MG63 (cell line): ENCODE results near the gene RTN4RL1. TPM values are rescaled to one million over a fixed set of nuclear protein-coding genes. Genes with fewer than 3 reads are reported as not detected.
A peak's percentile ranks its signal among the peaks of the same experiment; 100 is the strongest.

Source experiments
- DNase-seq: peaks from one replicate; pipeline ENCODE4 v3.0.0-alpha.2; 2020
- H3K27me3 ChIP-seq: fragments of 250-450 bp; sonication (Bioruptor Pico); 2 replicates; pipeline ENCODE4 v1.5.1; 2020; ENCODE audit warnings: mild to moderate bottlenecking, moderate library complexity
- H3K36me3 ChIP-seq: fragments of 250-450 bp; sonication (Bioruptor Pico); 2 replicates; pipeline ENCODE4 v1.5.1; 2020; ENCODE audit warnings: mild to moderate bottlenecking, moderate library complexity
- H3K4me3 ChIP-seq: fragments of 250-450 bp; sonication (Bioruptor Pico); 2 replicates; pipeline ENCODE4 v1.5.1; 2020; ENCODE audit warnings: mild to moderate bottlenecking, moderate library complexity
- H3K9me3 ChIP-seq: fragments of 250-450 bp; sonication (Bioruptor Pico); 2 replicates; pipeline ENCODE4 v1.5.1; 2020; ENCODE audit warnings: mild to moderate bottlenecking, moderate library complexity
- total RNA-seq: library from RNA; depleted of rRNA; stranded (reverse); fragments of >200 nt; shearing (Covaris generic); gene quantifications from 2 replicates; pipeline ENCODE4 v1.2.3, GENCODE V29; 2014; ENCODE audit warnings: low replicate concordance; rRNA removed

Gene RTN4RL1, protein sequence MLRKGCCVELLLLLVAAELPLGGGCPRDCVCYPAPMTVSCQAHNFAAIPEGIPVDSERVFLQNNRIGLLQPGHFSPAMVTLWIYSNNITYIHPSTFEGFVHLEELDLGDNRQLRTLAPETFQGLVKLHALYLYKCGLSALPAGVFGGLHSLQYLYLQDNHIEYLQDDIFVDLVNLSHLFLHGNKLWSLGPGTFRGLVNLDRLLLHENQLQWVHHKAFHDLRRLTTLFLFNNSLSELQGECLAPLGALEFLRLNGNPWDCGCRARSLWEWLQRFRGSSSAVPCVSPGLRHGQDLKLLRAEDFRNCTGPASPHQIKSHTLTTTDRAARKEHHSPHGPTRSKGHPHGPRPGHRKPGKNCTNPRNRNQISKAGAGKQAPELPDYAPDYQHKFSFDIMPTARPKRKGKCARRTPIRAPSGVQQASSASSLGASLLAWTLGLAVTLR
- total RNA-seq: 4.9 and 8.9 TPM in 2 replicates

DNA sequence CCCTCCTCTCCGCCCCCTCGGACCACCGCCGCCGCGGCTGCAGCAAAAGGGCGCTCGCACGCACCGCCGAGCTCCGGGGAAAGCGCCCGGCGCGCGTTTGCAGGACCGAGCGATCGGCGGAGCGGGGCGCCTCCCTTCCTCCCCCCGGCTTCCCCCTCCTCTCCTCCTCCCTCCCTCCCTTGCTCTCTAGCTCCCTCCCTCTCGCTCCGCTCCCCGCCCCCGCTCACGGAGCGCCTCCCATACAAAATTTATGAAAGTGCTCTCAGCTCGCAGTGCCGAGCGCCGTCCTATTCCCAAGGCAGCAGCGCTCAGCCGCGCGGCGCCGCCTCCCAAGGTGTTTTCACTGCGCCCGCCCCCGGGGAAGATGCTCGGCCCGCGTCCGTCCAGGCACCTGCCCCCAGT lies at the start of gene RTN4RL1:
Gene RTN4RL1, minus strand, starts transcription at position 115 of the 402 bp plus-strand sequence. CDS start 469 bp downstream, outside the sequence.
- peak; percentile 68 for DNase-seq
- no peaks in the 10 kb centered on the region for H3K9me3 ChIP-seq
- peak within 1 kb of the TSS; percentile 44 for H3K4me3 ChIP-seq
- H3K36me3 ChIP-seq: no peaks in the 10 kb centered on the region; the same call in 1 of the 2 replicates
- no peaks in the 10 kb centered on the region for H3K27me3 ChIP-seq

DNA sequence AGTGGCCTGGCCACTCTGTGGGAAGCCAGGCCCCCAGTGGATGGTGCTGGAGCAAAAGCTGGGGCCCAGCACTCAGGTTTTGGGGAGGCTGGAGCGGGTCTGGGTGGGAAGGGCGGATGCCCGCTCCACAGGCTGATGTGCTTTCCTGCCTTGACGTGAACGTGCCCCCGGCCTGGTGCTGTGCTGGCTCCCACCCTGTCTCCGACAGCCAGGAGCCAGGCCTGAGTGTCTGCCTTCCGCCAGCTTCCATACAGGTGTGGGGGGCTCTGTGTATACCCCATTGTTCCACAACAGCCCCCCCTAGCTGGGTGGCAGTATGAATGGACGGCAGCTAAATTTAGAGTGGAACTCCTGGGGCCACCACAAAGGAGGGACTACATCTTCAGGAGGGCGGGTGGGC lies 49.8 kb upstream of the RTN4RL1 start:
- Histone ChIP-seq H3K4me3 (no peak overlapping the region), H3K9me3 (no peaks in the 10 kb centered on the region), H3K36me3 (no peaks in the 10 kb centered on the region; the same call in 1 of the 2 replicates), H3K27me3 (no peaks in the 10 kb centered on the region)
- DNase-seq: no peak

DNA sequence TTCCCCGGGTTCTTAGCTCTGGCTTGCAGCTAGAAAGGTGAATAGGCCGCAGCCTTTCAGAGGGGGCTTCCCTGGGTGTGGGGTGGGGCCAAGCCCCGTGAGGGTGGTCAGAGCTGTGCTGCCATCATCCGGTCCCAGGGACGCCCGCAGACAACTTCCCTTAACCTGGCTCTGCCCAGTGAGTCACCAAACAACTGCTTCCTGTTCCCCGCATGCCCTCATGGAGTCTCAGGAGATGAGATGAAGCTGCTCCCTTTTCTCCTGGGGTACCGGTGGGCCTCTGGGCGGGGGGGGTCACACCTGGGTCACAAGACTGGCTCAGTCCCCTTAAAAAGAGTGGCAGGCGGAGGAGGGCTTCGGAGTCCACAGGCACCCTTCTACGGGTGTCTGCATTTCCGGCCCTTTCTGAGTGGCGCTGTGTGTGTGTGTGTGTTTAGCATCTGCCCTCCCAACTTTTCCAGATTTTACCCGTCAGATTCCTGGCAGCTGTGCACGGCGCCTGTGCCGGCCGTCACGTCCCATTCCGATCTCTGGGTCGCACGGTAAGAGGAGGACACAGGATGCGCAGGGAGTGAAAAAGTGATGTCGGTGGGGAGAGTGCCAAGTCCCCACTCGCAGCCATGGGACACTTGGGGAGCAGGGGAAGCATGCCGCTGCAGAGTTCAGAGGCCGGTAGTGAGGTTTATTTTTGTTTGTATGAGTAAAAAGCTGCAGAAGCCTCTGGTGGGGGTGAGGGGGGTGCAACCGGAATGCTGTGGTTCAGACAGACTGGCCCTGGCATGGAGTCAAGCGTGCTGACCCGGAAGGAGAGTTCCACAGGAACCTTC lies 46.5 kb upstream of the RTN4RL1 start:
- Histone ChIP-seq H3K27me3 (no peaks in the 10 kb centered on the region), H3K36me3 (no peaks in the 10 kb centered on the region), H3K9me3 (no peaks in the 10 kb centered on the region), H3K4me3 (no peak overlapping the region)
- DNase-seq: no peak

DNA sequence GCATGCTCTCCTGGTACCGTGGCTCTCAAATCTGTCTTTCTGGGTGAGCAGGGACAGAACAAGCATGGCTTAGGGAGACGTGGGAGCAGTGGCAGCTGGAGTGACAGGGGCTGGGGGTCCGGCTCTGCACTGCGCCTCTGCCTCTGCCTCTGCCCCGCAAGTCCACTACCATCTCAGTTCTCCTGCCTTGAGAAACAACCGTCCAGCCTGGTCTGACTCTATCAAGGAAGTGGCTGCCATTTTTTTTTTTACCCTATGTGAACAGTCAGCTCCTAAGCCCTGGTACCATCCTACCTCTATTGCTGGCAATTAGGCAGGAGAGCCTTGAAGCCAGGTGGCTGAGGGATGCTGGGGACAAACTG lies 45.9 kb upstream of the RTN4RL1 start:
- H3K4me3 ChIP-seq: no peak overlapping the region
- no peaks in the 10 kb centered on the region for H3K36me3 ChIP-seq
- H3K27me3 ChIP-seq: no peaks in the 10 kb centered on the region
- H3K9me3 ChIP-seq: no peaks in the 10 kb centered on the region
- DNase-seq: no peak

DNA sequence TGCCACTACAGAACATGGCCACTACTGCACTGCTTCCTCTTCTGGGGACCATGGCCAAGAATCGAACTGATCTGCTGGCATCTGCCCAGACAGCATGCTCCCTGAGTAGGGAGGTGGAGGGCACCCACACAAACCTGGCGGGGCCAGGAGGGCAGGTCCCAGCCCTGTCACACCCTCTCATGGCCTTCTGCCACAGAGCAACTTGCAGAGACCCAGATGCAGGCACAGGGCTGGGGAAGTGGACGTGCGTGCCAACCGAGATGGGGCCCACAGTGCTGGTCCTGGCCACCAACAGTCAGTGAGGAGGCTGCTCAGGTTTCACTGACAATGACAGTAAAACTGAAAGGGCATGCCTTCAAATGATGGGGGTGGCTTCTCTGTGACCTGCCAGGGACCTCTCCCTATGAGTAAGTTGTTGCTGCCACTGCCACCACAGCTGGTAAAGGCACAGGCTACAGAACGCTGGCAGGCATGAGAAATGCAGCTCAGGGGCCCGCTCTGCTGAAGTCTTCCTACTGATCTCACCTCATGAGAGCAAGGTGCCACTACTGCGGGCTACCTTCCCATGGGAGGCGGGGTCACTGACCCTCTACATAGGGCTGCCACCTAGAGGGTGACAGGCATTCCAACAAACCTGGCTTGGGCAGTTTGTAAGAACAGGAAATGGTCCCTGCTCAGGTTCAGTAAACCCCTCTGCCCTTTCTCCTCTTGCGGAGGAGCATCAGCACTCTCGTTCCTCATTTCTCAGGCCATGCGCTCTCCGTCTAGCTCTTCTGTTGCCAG lies 45.3 kb upstream of the RTN4RL1 start:
- no peaks in the 10 kb centered on the region for H3K9me3 ChIP-seq
- H3K4me3 ChIP-seq: no peak overlapping the region
- no peak for DNase-seq
- H3K36me3 ChIP-seq: no peaks in the 10 kb centered on the region
- no peaks in the 10 kb centered on the region for H3K27me3 ChIP-seq

DNA sequence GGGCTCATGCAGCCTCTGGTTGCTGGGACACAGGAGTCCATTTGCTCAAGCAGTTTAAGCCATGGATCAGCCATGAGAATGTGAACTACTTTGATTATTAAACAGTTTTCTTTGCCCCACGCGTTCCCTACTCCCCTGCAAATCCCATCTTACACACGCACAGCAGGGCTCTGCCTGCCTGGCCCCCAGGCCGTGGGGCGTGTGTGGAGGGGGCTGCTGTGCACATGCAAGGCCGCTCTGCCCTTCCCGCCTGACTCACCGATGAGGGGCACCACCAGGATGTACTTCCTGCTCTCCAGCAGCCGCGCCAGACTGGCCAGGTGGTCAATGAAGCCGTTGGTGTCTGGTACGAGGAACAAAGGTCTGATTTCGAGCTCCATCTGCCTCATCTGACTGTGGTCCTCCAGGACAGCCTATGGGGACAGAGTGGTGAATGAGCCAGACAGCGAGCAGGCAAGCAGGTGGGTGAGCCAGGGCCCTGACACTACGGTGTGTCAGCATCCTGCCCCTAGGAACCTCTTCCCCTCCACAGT lies 43.5 kb upstream of the RTN4RL1 start:
- Histone ChIP-seq H3K27me3 (no peaks in the 10 kb centered on the region), H3K36me3 (peaks cover 2% of the 10 kb centered on the region; the same call in 1 of the 2 replicates), H3K4me3 (no peak overlapping the region), H3K9me3 (no peaks in the 10 kb centered on the region)
- DNase-seq: peak; percentile 33

DNA sequence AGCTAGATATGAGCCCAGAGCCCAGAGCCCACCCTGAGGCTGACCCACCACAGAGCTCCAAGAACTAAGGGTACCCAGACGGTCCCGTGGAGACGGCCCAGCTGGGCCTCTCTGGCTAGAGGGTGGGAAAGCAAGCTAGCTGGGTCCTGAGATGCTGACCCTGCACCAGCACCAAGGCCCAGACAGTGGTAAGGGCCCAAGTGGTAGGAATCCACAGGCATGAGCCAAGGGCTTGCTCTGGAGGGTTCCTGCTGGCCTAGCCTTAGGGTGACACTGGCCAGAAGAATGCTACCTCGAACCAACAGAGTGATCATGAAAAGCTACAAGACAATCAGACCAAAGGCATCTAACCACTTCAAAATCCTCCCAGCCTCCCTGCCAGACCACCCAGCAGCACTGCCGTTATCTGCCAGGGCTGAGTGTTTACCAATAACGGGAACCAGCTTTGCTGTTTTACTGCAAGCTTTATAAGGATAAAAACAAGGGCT lies 42.9 kb upstream of the RTN4RL1 start:
- H3K9me3 ChIP-seq: no peaks in the 10 kb centered on the region
- H3K4me3 ChIP-seq: no peak overlapping the region
- peaks cover 2% of the 10 kb centered on the region; the same call in 1 of the 2 replicates for H3K36me3 ChIP-seq
- H3K27me3 ChIP-seq: no peaks in the 10 kb centered on the region
- DNase-seq: no peak

DNA sequence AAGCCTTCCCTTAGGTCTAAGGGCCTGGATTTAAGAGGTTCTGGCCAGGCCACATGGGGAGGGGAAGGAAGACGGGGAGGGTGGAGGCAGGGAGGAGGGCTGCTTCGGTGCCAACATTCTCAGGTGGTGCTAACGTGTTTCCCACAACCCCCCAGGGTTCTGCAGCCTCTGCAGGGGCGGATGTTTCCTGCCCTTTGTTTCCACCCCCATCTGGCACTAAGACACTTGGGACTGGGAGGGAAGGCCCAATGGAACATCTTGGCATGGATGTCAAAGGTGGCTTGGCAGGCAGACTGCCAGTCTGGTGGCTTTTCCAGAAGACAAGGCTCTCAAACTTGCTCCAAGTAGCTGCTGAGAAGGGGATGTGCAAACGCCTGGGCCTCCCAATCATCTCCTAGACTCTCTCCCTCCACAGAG lies 42.5 kb upstream of the RTN4RL1 start:
- no peak overlapping the region for H3K4me3 ChIP-seq
- peaks cover 2% of the 10 kb centered on the region; the same call in 1 of the 2 replicates for H3K36me3 ChIP-seq
- DNase-seq: no peak
- H3K9me3 ChIP-seq: no peaks in the 10 kb centered on the region
- H3K27me3 ChIP-seq: no peaks in the 10 kb centered on the region

DNA sequence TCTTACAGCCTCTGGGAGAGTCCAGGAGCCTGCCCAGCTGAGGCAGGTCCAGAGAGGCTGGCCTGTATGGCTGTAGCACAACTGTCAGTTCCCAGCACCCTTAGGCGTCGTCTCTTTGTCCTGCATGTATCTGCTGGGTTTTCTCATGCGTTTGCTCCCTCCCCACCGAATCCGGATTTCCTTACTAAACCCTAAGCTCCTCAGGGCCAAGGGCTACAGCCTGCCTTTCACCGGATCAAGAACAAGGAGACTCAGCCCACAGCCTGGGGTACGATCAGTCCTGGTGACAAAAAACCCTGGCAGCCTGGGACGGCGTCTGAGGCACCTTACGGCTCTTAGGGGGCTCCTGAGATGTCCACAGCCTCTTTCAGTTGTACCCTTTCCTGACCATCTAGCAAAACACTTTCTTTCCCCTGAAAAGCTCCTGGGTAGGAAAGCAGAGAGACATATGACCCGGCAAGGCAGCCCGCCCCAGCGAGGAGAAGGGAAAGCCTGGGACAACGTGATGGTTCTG lies 42.0 kb upstream of the RTN4RL1 start:
- no peak for DNase-seq
- Histone ChIP-seq H3K36me3 (peaks cover 2% of the 10 kb centered on the region; the same call in 1 of the 2 replicates), H3K9me3 (no peaks in the 10 kb centered on the region), H3K27me3 (no peaks in the 10 kb centered on the region), H3K4me3 (no peak overlapping the region)

DNA sequence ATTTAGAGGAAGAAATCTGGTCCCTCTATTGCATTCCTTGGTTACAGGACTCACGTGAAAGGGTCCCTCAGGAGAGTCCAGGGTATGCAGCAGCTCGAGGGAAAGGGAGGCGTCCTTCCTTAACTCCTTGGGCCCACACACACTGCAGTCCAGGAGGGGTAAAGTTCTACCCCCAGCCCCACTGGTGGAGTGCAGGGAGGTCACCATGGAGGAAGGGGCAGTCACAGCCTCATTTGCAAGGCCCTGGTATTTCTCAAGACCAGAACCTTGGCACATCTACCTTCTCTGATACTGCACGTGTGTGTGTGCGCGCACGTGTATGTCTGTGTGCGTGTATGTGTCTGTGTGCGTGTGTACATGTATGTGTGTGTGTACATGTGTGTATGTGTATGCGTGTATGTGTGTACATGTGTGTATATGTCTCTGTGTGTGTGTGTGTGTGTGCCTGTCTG lies 40.8 kb upstream of the RTN4RL1 start:
- H3K36me3 ChIP-seq: peaks cover 2% of the 10 kb centered on the region; the same call in 1 of the 2 replicates
- H3K27me3 ChIP-seq: no peaks in the 10 kb centered on the region
- no peak for DNase-seq
- H3K4me3 ChIP-seq: no peak overlapping the region
- no peaks in the 10 kb centered on the region for H3K9me3 ChIP-seq

DNA sequence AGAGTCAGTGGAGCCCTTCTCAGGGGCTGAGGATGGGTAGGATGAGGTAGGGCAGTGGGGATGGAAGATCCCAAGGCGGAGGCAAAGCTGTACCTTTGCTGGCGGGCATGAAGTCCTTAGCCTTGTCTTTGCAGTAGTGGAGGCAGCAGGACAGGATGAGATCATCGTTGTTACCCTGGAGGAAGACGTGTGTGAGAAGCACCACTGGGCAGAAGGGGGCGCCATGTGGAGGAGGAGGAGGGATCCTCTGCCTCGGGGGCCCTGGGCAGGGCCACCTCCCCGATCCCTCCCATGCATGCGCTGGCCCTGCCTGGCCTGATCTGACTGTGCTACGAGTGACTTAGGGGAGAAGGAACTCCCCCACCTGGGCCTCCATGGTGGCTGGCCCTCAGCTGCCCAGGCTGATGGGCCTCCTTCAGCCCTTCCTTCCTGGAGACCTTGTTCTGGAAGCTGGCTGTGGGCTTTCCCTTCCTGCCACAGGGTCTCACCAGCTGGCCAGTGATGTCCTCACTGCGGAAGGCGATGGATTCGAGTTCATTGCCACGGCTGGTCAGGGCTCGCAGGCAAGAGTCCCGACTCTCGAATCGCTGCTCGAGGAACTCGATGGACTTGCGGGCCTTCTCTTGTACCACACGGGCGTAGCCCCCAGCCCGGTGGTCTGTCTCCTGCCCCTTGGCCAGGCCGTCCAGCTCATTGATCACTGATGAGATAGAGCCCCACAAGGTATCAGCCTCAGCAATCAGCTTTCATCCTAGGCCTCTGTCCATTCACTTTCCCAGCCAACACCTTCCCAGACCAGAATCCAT lies 40.0 kb upstream of the RTN4RL1 start:
- H3K36me3 ChIP-seq: peaks cover 2% of the 10 kb centered on the region; the same call in 1 of the 2 replicates
- H3K27me3 ChIP-seq: no peaks in the 10 kb centered on the region
- no peaks in the 10 kb centered on the region for H3K9me3 ChIP-seq
- DNase-seq: no peak
- H3K4me3 ChIP-seq: no peak overlapping the region

DNA sequence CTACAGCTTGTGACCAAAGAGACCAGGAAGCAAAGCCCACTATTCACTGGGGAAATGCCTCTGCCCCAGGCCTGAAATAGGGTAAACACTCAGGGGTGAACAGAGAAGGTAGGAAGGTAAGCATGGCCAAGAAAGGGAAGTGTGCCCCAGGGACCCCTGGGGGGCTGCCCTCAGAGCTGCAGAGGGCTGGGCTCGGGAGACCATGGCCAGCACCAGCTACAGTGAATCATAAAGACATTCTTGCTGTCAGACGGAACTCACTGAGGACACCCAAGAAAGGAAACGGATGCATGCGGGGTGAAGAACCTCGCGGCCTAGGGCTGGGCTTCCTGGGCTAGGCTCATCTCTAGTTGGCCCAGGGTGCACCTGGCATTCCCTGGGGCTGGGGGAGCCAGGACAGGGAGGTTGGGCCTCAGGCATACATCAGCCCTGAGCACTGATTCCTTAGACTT lies 39.4 kb upstream of the RTN4RL1 start:
- H3K36me3 ChIP-seq: peaks cover 2% of the 10 kb centered on the region; the same call in 1 of the 2 replicates

DNA sequence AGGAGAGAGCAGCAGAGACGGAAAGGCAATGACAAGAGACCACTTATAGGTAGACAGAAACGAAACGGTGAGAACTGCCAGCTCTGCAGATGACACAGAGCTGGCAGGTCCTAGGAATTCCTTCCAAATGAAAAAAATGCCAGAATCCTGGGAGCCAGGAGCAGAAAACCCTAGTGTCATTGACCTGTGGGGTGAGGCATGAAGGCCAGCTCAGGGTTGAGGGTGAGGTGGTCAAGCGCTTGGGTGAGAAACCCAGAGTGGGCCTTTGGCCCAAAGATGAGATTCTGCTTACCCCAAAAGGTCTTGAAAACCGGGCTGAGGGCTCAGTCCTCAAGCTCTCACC lies 39.0 kb upstream of the RTN4RL1 start:
- Histone ChIP-seq H3K36me3 (peaks cover 2% of the 10 kb centered on the region; the same call in 1 of the 2 replicates), H3K9me3 (no peaks in the 10 kb centered on the region), H3K4me3 (no peak overlapping the region), H3K27me3 (no peaks in the 10 kb centered on the region)
- DNase-seq: no peak

More for the DNA sequence above, 39.4 kb upstream of the RTN4RL1 start:
- H3K9me3 ChIP-seq: no peaks in the 10 kb centered on the region
- H3K27me3 ChIP-seq: no peaks in the 10 kb centered on the region
- H3K4me3 ChIP-seq: no peak overlapping the region
- no peak for DNase-seq

DNA sequence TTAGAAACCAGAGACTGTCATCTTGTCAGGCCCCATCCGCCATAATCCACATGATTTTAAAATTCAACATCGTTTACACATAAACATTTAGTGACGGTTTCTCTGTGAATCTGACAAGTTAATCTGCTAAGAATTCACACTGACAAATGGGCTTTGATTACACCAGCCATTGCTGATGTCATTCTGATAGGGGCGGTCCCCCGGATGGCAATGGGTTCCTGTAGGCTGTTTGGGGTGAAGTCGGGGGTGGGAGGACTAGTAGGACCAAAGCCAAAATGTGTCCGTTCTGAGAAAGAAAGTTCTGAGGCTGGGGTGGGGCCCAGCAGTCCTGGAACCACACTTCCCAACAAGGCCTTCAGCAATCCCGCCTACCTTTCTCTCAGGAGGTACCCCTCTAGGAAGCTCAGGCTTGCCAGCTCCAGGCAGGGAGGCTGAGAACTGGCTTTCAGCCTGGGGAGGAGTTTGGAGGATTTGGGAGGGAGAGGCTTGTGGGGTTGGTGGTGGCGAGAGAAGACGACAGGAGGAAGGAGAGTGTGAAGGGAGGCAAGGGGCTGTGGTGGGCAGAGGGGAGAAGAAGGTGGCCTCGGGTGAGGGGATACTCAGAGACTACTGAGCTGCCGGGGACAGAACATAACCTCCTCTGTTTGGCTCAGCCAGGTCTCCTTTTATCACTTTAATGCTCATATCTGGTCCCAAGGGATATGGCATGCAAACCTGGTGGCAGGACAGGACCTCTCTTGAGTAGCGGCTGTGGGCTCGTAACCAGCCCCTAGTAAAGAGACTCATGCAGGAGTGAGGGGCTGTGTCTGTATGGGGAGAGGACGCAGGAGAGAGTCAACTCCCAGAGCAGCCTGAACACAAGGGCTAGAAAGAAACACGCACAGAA lies 38.4 kb upstream of the RTN4RL1 start:
- no peak overlapping the region for H3K4me3 ChIP-seq
- no peak for DNase-seq
- no peaks in the 10 kb centered on the region for H3K9me3 ChIP-seq
- peaks cover 2% of the 10 kb centered on the region; the same call in 1 of the 2 replicates for H3K36me3 ChIP-seq
- no peaks in the 10 kb centered on the region for H3K27me3 ChIP-seq
